HG02571 (cell line): Measurements from ENCODE around the gene VTN.
"Not testable (repeated sequence)": the region's sequence is repeated elsewhere in the genome, so short reads cannot be mapped to it uniquely, and the experiment has no call there.

Experiments used
- ATAC-seq: cut with Tn5 transposase; IDR thresholded peaks from one replicate; pipeline ENCODE4 v1.9.1; 2021; ENCODE audit warnings: mild to moderate bottlenecking, moderate library complexity; ENCODE audit not compliant: unreplicated experiment

Gene VTN

GRCh38 chr17:28344435-28344901, 25.6 kb downstream of the VTN start:
- no peak for ATAC-seq

GRCh38 chr17:28344011-28344410, 26.1 kb downstream of the VTN start:
- no peak for ATAC-seq

GRCh38 chr17:28343491-28343932, 26.6 kb downstream of the VTN start:
- no peak for ATAC-seq

GRCh38 chr17:28342313-28342712, 27.8 kb downstream of the VTN start:
- no peak for ATAC-seq

GRCh38 chr17:28341516-28341915, 28.6 kb downstream of the VTN start:
- no peak for ATAC-seq

GRCh38 chr17:28340374-28340773, 29.7 kb downstream of the VTN start:
- ATAC-seq: no peak

GRCh38 chr17:28339431-28339830, 30.7 kb downstream of the VTN start:
- no peak for ATAC-seq

- not testable (repeated sequence) for ATAC-seq
Measured at GRCh38 chr17:28338769-28339212, 31.3 kb downstream of the VTN start.

GRCh38 chr17:28338056-28338768, 31.9 kb downstream of the VTN start:
- ATAC-seq: no peak

GRCh38 chr17:28335959-28336871, 33.9 kb downstream of the VTN start:
- no peak for ATAC-seq

GRCh38 chr17:28335201-28335958, 34.7 kb downstream of the VTN start, which contains the start of the genes IFT20 and TNFAIP1:
Gene IFT20, minus strand, starts transcription at chr17:28335472. Its CDS starts 3,487 bp downstream, at chr17:28331985.
Gene TNFAIP1, plus strand, starts transcription at chr17:28335761. Its CDS starts 3,761 bp downstream, at chr17:28339522.
- ATAC-seq: peak; percentile 94

GRCh38 chr17:28334666-28335200, 35.4 kb downstream of the VTN start:
- ATAC-seq: no peak

GRCh38 chr17:28334171-28334570, 35.9 kb downstream of the VTN start:
- no peak for ATAC-seq

- no peak for ATAC-seq
Measured at GRCh38 chr17:28333083-28333746, 36.9 kb downstream of the VTN start.

- ATAC-seq: no peak
Measured at GRCh38 chr17:28331891-28332420, 38.2 kb downstream of the VTN start.

- ATAC-seq: no peak
Measured at GRCh38 chr17:28330671-28331070, 39.4 kb downstream of the VTN start.

GRCh38 chr17:28328325-28328724, 41.8 kb downstream of the VTN start:
- no peak for ATAC-seq

GRCh38 chr17:28327709-28328108, 42.4 kb downstream of the VTN start:
- ATAC-seq: no peak

- peak; percentile 67 for ATAC-seq
Measured at GRCh38 chr17:28327031-28327607, 43.0 kb downstream of the VTN start.
